ENCODE results near the gene USP35. TPM values are rescaled to one million over a fixed set of nuclear protein-coding genes. Genes with fewer than 3 reads are reported as not detected.

USP35 gene
- total RNA-seq, 1 experiment from 2014 or later, result 11.8 TPM

- POLR2A ChIA-PET, result no interaction called here
- no peak for TF ChIP-seq REST (IDR thresholded peaks at IDR 0.05; ENCODE audit: insufficient read depth in 1 of 2, low read depth in 2 of 2, low read length in 1 of 2)
- CTCF ChIA-PET, result no interaction called here
- H3K4me1 ChIP-seq (ENCODE audit: control insufficient read depth, insufficient read depth, low read length), result no peaks in the 10 kb centered on the region
- intact Hi-C loops (cut with micrococcal nuclease; ENCODE audit: unreplicated experiment) (no loop called here), in situ Hi-C loops (cut with HindIII; ENCODE audit: low pct_unique_long_range_greater_than_20kb, low sequenced_read_pairs) (no loop called here)
- no peak for ATAC-seq
- H3K27ac ChIP-seq (ENCODE audit: low read length), result no peak overlapping the region
- BruUV-seq (replicated peaks), result no TSS peak
- H3K4me3 ChIP-seq (ENCODE audit: low read depth in 2 of 2, low read length in 2 of 2), result no peak overlapping the region
- DNase-seq (ENCODE audit: low read depth, low spot score), result no peak
- no peaks in the 10 kb centered on the region for H3K9me3 ChIP-seq (ENCODE audit: control insufficient read depth, insufficient read depth, low read depth, low read length)
- H3K36me3 ChIP-seq (ENCODE audit: control insufficient read depth, insufficient read depth, low read length), result no peaks in the 10 kb centered on the region
- H3K27me3 ChIP-seq (ENCODE audit: control insufficient read depth, insufficient read depth, low read length), result no peaks in the 10 kb centered on the region
These were observed 19.9 kb upstream of the USP35 start for GRCh38 chr11:78168539-78169477.

- ATAC-seq, result peak; percentile 19; the same call in 1 of the 2 replicates
- BruUV-seq (replicated peaks), result no TSS peak
- Histone ChIP-seq H3K4me3 (ENCODE audit: low read depth in 2 of 2, low read length in 2 of 2) (no peak overlapping the region), H3K27me3 (ENCODE audit: control insufficient read depth, insufficient read depth, low read length) (no peaks in the 10 kb centered on the region), H3K27ac (ENCODE audit: low read length) (no peak overlapping the region), H3K36me3 (ENCODE audit: control insufficient read depth, insufficient read depth, low read length) (no peaks in the 10 kb centered on the region), H3K4me1 (ENCODE audit: control insufficient read depth, insufficient read depth, low read length) (no peaks in the 10 kb centered on the region), H3K9me3 (ENCODE audit: control insufficient read depth, insufficient read depth, low read depth, low read length) (no peaks in the 10 kb centered on the region)
- DNase-seq (ENCODE audit: low read depth, low spot score), result no peak
- in situ Hi-C loops (cut with HindIII; ENCODE audit: low pct_unique_long_range_greater_than_20kb, low sequenced_read_pairs) (no loop called here), intact Hi-C loops (cut with micrococcal nuclease; ENCODE audit: unreplicated experiment) (no loop called here)
- ChIA-PET POLR2A (no interaction called here), CTCF (interaction anchor here (0.6 kb wide), 1 partner anchor 79 kb away, joined by 7 read pairs; no protein-coding TSS in a partner anchor)
- TF ChIP-seq TCF7L2 (IDR thresholded peaks at IDR 0.05; ENCODE audit: low read depth, low read length) (no peak), SIN3A (IDR thresholded peaks at IDR 0.05; ENCODE audit: borderline replicate concordance, insufficient read depth, low read depth, low read length) (no peak), CTCF (IDR thresholded peaks at IDR 0.05) (no peak), POLR2AphosphoS5 (IDR thresholded peaks at IDR 0.05; ENCODE audit: low read depth, low read length) (no peak), REST (IDR thresholded peaks at IDR 0.05; ENCODE audit: insufficient read depth in 1 of 2, low read depth in 2 of 2, low read length in 1 of 2) (no peak)
These were observed 18.3 kb upstream of the USP35 start for GRCh38 chr11:78170413-78170812.

All from Panc1 (cell line).